Measurements from ENCODE around the gene ELMO1. TPM values are rescaled to one million over a fixed set of nuclear protein-coding genes. Genes with fewer than 3 reads are reported as not detected.

The ELMO1 gene
- total RNA-seq, 1 donor from 2014 or later: not detected

GRCh38 chr7:36825501-36825900 lies 623.2 kb downstream of the ELMO1 start:
- no peaks in the 10 kb centered on the region for H3K27me3 Mint-ChIP-seq (ENCODE audit: unreplicated experiment)
- no peaks in the 10 kb centered on the region for H3K9me3 Mint-ChIP-seq (ENCODE audit: unreplicated experiment)
- no peak overlapping the region for H3K4me3 Mint-ChIP-seq (ENCODE audit: unreplicated experiment)
- DNase-seq (ENCODE audit: extremely low spot score, unreplicated experiment): no peak
- TF ChIP-seq CTCF (IDR thresholded peaks at IDR 0.05): no peak
- H3K36me3 Mint-ChIP-seq (ENCODE audit: unreplicated experiment): no peaks in the 10 kb centered on the region
- no peaks in the 10 kb centered on the region for H3K4me1 Mint-ChIP-seq (ENCODE audit: unreplicated experiment)
- no peak overlapping the region for H3K27ac Mint-ChIP-seq (ENCODE audit: unreplicated experiment)

GRCh38 chr7:36823353-36823752 lies 625.3 kb downstream of the ELMO1 start:
- H3K9me3 Mint-ChIP-seq (ENCODE audit: unreplicated experiment): no peaks in the 10 kb centered on the region

GRCh38 chr7:36821617-36822016 lies 627.0 kb downstream of the ELMO1 start:
- Mint-ChIP-seq H3K36me3 (ENCODE audit: unreplicated experiment) (no peaks in the 10 kb centered on the region), H3K27me3 (ENCODE audit: unreplicated experiment) (no peaks in the 10 kb centered on the region), H3K27ac (ENCODE audit: unreplicated experiment) (no peak overlapping the region), H3K4me3 (ENCODE audit: unreplicated experiment) (no peak overlapping the region), H3K4me1 (ENCODE audit: unreplicated experiment) (no peaks in the 10 kb centered on the region), H3K9me3 (ENCODE audit: unreplicated experiment) (no peaks in the 10 kb centered on the region)
- no peak for DNase-seq (ENCODE audit: extremely low spot score, unreplicated experiment)
- no peak for TF ChIP-seq CTCF (IDR thresholded peaks at IDR 0.05)

More at GRCh38 chr7:36823353-36823752, 625.3 kb downstream of the ELMO1 start:
- no peak for TF ChIP-seq CTCF (IDR thresholded peaks at IDR 0.05)
- Mint-ChIP-seq H3K27me3 (ENCODE audit: unreplicated experiment) (no peaks in the 10 kb centered on the region), H3K4me1 (ENCODE audit: unreplicated experiment) (no peaks in the 10 kb centered on the region), H3K27ac (ENCODE audit: unreplicated experiment) (no peak overlapping the region), H3K4me3 (ENCODE audit: unreplicated experiment) (no peak overlapping the region), H3K36me3 (ENCODE audit: unreplicated experiment) (no peaks in the 10 kb centered on the region)
- DNase-seq (ENCODE audit: extremely low spot score, unreplicated experiment): no peak

- DNase-seq (ENCODE audit: extremely low spot score, unreplicated experiment): no peak
- Mint-ChIP-seq H3K27me3 (ENCODE audit: unreplicated experiment) (peaks cover 2% of the 10 kb centered on the region), H3K4me3 (ENCODE audit: unreplicated experiment) (no peak overlapping the region), H3K9me3 (ENCODE audit: unreplicated experiment) (no peaks in the 10 kb centered on the region), H3K27ac (ENCODE audit: unreplicated experiment) (no peak overlapping the region), H3K36me3 (ENCODE audit: unreplicated experiment) (no peaks in the 10 kb centered on the region), H3K4me1 (ENCODE audit: unreplicated experiment) (no peaks in the 10 kb centered on the region)
- TF ChIP-seq CTCF (IDR thresholded peaks at IDR 0.05): no peak
Observed at GRCh38 chr7:36820527-36821170, 628.0 kb downstream of the ELMO1 start.

- peaks cover 2% of the 10 kb centered on the region for H3K27me3 Mint-ChIP-seq (ENCODE audit: unreplicated experiment)
- H3K4me1 Mint-ChIP-seq (ENCODE audit: unreplicated experiment): no peaks in the 10 kb centered on the region
- H3K27ac Mint-ChIP-seq (ENCODE audit: unreplicated experiment): no peak overlapping the region
- no peak for DNase-seq (ENCODE audit: extremely low spot score, unreplicated experiment)
- no peak for TF ChIP-seq CTCF (IDR thresholded peaks at IDR 0.05)
- H3K36me3 Mint-ChIP-seq (ENCODE audit: unreplicated experiment): no peaks in the 10 kb centered on the region
- no peak overlapping the region for H3K4me3 Mint-ChIP-seq (ENCODE audit: unreplicated experiment)
- H3K9me3 Mint-ChIP-seq (ENCODE audit: unreplicated experiment): no peaks in the 10 kb centered on the region
Observed at GRCh38 chr7:36819639-36820038, 629.0 kb downstream of the ELMO1 start.
